ENCODE data around the gene GIT2.

Gene GIT2

DNA sequence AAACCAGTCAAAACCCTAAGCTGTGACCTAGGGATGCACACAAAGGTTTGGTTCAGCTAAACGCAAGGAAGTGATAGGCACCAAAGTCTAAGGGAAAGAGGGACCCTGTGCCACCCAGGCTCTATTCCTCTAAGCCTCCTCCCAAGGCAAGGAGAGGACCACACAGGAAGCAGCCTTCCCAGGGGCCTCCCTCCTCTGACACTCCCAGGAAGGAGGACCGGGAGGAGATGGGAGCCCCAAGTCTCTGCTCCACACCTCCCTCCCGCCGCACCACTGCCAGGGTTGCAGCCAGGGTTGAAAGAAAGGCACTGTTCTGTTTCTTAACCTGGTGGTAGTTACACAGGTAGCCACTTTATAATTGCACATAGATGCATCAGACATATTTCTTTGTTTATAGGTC lies 74.2 kb downstream of the GIT2 start:
- no peak overlapping the region for H3K4me3 ChIP-seq
- no peaks in the 10 kb centered on the region for H3K9me3 ChIP-seq
- DNase-seq, result no peak
- intact Hi-C loops (cut with DNase I; ENCODE audit: low total_unique reads), result no loop called here
- H3K36me3 ChIP-seq, result peaks cover 6 to 87% (median 46%) of the 10 kb centered on the region in 3 donors
- no peaks in the 10 kb centered on the region for H3K4me1 ChIP-seq
- TF ChIP-seq, protein P1, sequence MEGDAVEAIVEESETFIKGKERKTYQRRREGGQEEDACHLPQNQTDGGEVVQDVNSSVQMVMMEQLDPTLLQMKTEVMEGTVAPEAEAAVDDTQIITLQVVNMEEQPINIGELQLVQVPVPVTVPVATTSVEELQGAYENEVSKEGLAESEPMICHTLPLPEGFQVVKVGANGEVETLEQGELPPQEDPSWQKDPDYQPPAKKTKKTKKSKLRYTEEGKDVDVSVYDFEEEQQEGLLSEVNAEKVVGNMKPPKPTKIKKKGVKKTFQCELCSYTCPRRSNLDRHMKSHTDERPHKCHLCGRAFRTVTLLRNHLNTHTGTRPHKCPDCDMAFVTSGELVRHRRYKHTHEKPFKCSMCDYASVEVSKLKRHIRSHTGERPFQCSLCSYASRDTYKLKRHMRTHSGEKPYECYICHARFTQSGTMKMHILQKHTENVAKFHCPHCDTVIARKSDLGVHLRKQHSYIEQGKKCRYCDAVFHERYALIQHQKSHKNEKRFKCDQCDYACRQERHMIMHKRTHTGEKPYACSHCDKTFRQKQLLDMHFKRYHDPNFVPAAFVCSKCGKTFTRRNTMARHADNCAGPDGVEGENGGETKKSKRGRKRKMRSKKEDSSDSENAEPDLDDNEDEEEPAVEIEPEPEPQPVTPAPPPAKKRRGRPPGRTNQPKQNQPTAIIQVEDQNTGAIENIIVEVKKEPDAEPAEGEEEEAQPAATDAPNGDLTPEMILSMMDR (IDR thresholded peaks at IDR 0.05), result no peak
- no peaks in the 10 kb centered on the region for H3K27me3 ChIP-seq
- H3K27ac ChIP-seq, result no peak overlapping the region

DNA sequence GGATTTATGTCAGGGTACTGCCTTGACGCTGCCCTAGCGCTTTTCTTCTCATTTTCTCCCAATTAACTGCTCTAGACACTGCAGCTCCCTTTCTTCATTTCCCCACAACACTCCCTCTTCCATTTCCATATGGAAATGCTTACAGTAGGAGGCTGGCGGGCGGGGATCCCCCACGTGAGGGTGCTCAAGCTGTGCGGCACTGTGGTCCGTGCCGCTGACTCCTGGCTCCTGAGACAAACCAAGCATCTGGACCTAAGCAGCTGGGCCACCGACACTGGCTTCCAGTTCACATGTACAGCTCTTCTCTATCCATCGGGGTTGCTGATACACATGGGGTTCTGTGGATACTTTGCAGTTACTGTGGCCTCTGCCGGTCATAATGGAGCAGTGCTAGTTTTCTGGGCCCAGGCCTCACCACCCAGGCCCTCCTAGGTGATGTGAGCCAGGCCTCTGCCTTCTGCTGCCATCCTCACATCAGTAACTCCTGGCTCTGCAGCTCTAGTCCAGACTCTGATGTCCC lies 75.8 kb downstream of the GIT2 start:
- no peak overlapping the region for H3K27ac ChIP-seq
- intact Hi-C loops (cut with DNase I; ENCODE audit: low total_unique reads), result no loop called here
- no peaks in the 10 kb centered on the region for H3K9me3 ChIP-seq
- H3K36me3 ChIP-seq, result peaks cover 23 to 87% (median 56%) of the 10 kb centered on the region in 3 donors
- DNase-seq, result no peak
- no peaks in the 10 kb centered on the region for H3K4me1 ChIP-seq
- H3K27me3 ChIP-seq, result no peaks in the 10 kb centered on the region
- TF ChIP-seq, protein P1 (IDR thresholded peaks at IDR 0.05), result no peak
- no peak overlapping the region for H3K4me3 ChIP-seq

DNA sequence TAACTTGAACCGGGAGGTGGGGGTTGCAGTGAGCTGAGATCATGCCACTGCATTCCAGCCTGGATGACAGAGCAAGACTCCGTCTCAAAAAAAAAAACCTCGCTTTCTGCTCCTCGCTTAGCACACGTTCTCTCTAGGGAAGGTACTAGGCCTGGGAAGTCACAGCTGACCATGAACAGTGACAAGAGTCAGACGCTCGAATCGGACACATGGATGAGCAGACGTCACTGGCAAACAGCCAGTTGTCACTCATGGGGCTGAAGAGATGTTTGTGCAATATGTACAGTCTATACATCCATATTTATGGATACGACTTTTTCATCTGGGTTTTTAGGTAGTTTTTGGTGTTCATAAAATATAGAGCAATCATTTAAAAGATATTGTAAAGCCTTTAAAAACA lies 76.7 kb downstream of the GIT2 start:
- H3K36me3 ChIP-seq, result peaks cover 32 to 93% (median 64%) of the 10 kb centered on the region in 3 donors
- intact Hi-C loops (cut with DNase I; ENCODE audit: low total_unique reads), result no loop called here

GRCh38 chr12:109916045-109916444 lies 80.1 kb downstream of the GIT2 start:
- DNase-seq, result no peak
- no peaks in the 10 kb centered on the region for H3K4me1 ChIP-seq
- TF ChIP-seq, protein P1 (IDR thresholded peaks at IDR 0.05), result no peak
- no peak overlapping the region for H3K27ac ChIP-seq
- no peaks in the 10 kb centered on the region for H3K27me3 ChIP-seq
- peaks cover 51 to 100% (median 93%) of the 10 kb centered on the region in 3 donors for H3K36me3 ChIP-seq
- no peak overlapping the region for H3K4me3 ChIP-seq
- intact Hi-C loops (cut with DNase I; ENCODE audit: low total_unique reads), result no loop called here
- H3K9me3 ChIP-seq, result no peaks in the 10 kb centered on the region

More for the DNA sequence above, 76.7 kb downstream of the GIT2 start:
- Histone ChIP-seq H3K27ac (no peak overlapping the region), H3K27me3 (no peaks in the 10 kb centered on the region), H3K9me3 (no peaks in the 10 kb centered on the region), H3K4me3 (no peak overlapping the region), H3K4me1 (no peaks in the 10 kb centered on the region)
- no peak for DNase-seq
- TF ChIP-seq, protein P1 (IDR thresholded peaks at IDR 0.05), result no peak

DNA sequence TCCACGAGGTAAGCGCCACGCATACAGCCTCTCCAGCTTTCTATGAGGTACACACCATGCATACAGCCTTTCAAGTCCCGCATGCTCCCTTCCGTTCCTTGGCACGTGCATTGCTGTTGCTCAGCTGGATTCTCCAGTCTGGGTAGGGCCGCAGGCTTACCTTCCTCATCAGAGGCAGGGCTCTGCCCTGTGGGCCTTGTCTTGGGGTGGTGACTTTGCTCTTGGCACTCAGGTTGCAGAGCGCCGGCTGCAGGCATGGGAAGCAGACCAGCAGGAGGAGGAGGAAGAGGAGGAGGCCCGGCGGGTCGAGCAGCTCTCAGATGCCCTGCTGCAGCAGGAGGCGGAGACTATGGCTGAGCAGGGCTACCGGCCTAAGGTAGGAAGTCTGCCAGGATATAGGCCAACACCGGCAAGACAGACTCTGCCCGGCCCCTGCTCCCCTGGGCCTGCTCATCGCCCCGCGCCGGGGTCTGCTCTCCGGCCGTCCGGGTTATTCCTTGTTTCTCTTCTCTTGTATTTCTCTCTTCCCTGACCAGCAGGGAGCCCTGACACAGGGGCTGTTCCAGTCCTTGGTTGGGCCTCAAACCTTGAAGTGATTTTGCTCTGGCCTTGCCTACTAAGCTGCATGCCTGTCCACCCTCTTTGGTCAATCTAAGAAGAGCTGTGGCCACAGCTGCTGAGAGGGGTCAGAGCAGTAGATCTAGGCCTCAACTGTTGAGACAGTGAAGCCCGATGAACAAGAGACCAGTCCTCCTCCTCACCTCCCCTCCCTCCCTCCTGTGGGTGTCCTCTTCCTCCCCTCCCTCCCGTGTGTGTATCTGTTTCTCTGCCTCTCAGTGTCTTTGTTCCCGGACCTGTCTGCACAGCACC lies 80.8 kb downstream of the GIT2 start:
- Histone ChIP-seq H3K4me1 (no peaks in the 10 kb centered on the region), H3K4me3 (no peak overlapping the region), H3K27me3 (no peaks in the 10 kb centered on the region), H3K9me3 (no peaks in the 10 kb centered on the region), H3K36me3 (peaks cover 57 to 100% (median 93%) of the 10 kb centered on the region in 3 donors), H3K27ac (no peak overlapping the region)
- no peak for DNase-seq
- intact Hi-C loops (cut with DNase I; ENCODE audit: low total_unique reads), result no loop called here
- TF ChIP-seq, protein P1 (IDR thresholded peaks at IDR 0.05), result no peak
